ENCODE data around the gene SLC5A5.
"Not testable (repeated sequence)": the region's sequence is repeated elsewhere in the genome, so short reads cannot be mapped to it uniquely, and the experiment has no call there.

DNA sequence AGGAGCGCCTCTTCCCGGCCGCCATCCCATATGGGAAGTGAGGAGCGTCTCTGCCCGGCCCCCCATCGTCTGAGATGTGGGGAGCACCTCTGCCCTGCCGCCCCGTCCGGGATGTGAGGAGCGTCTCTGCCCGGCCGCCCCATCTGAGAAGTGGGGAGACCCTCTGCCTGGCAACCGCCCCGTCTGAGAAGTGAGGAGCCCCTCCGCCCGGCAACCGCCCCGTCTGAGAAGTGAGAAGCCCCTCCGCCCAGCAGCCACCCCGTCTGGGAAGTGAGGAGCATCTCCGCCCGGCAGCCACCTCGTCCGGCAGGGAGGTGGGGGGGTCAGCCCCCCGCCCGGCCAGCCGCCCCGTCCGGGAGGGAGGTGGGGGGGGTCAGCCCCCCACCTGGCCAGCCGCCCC is 46.4 kb downstream of the SLC5A5 start:
- TF ChIP-seq ZNF433 (tag by site-specific recombination; IDR thresholded peaks at IDR 0.05; ENCODE audit: low read depth); RBAK (tag by site-specific recombination; IDR thresholded peaks at IDR 0.05); SP2 (tag by site-specific recombination; IDR thresholded peaks at IDR 0.05); KLF10 (tag by site-specific recombination; IDR thresholded peaks at IDR 0.05); ZNF223 (tag by site-specific recombination; IDR thresholded peaks at IDR 0.05); ZNF138 (tag by site-specific recombination; IDR thresholded peaks at IDR 0.05; ENCODE audit: borderline replicate concordance): not testable (repeated sequence)
- TF ChIP-seq, protein P1, sequence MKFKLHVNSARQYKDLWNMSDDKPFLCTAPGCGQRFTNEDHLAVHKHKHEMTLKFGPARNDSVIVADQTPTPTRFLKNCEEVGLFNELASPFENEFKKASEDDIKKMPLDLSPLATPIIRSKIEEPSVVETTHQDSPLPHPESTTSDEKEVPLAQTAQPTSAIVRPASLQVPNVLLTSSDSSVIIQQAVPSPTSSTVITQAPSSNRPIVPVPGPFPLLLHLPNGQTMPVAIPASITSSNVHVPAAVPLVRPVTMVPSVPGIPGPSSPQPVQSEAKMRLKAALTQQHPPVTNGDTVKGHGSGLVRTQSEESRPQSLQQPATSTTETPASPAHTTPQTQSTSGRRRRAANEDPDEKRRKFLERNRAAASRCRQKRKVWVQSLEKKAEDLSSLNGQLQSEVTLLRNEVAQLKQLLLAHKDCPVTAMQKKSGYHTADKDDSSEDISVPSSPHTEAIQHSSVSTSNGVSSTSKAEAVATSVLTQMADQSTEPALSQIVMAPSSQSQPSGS (tag by site-specific recombination; IDR thresholded peaks at IDR 0.05; ENCODE audit: low read depth): not testable (repeated sequence)
- TF ChIP-seq, protein P2, sequence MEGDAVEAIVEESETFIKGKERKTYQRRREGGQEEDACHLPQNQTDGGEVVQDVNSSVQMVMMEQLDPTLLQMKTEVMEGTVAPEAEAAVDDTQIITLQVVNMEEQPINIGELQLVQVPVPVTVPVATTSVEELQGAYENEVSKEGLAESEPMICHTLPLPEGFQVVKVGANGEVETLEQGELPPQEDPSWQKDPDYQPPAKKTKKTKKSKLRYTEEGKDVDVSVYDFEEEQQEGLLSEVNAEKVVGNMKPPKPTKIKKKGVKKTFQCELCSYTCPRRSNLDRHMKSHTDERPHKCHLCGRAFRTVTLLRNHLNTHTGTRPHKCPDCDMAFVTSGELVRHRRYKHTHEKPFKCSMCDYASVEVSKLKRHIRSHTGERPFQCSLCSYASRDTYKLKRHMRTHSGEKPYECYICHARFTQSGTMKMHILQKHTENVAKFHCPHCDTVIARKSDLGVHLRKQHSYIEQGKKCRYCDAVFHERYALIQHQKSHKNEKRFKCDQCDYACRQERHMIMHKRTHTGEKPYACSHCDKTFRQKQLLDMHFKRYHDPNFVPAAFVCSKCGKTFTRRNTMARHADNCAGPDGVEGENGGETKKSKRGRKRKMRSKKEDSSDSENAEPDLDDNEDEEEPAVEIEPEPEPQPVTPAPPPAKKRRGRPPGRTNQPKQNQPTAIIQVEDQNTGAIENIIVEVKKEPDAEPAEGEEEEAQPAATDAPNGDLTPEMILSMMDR (tag by site-specific recombination; IDR thresholded peaks at IDR 0.05): not testable (repeated sequence)
